Measurements from ENCODE around the gene ZBTB7C.
A peak's percentile ranks its signal among the peaks of the same experiment; 100 is the strongest.

ZBTB7C gene

DNA sequence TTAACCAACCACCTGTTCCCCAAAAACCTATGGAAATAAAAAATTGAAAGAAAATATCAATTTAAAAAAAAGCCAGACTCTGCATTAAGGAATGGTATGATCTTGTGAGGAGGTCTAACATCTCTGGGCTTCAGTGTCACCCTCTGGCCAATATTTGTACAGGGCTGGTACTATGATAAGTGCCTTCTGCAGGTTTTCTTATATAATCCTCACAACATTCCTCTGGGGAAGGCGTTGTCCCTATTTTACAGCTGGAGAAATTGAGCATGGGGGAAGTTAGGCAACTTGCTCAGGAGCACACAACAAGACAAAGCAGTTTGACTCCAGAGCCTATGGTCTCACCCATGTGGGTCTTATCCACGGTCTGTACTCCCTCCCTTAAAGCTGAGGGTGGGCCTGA, 86.0 kb downstream of the ZBTB7C start:
- no peak for DNase-seq (ENCODE audit: low spot score)

DNA sequence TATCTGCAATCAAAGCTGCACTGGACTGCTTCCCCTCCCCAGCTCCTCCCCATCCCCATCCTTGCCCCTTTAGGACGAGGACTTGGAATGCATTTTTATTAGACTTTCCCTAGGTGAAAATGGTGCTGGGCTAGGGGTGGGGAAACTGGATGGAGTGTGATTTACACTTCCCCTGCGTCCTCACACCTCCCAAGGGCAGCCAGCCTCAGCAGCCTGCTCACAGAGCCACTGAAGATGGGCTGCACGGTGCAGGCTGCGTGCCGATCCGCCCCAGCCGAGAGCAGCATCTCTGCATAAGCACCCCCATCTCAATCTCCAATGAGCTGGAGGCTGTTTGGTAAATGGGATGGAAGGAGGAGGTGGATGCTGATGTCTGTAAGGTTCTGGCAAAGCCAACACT, 87.6 kb downstream of the ZBTB7C start:
- no peak for DNase-seq (ENCODE audit: low spot score)

DNA sequence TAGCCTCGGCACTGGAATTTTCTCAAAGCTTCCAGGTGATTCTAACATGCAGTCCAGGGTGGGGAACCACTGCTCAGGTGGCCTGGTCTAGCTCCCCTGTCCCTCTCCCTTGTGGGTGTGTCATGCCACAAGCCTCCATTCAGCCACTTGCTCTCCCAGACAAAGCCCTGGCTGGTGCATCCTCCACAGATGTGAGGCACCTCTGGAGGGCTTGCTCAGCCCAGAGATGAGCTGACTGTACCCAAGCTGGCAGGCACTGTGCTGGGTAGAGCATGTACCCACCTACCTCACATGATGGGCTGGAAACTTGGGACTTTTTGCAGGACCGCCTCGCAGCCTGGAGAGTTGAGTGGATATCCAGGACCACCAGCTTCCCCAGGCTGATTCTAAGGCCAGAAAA, 88.1 kb downstream of the ZBTB7C start:
- no peak for DNase-seq (ENCODE audit: low spot score)

DNA sequence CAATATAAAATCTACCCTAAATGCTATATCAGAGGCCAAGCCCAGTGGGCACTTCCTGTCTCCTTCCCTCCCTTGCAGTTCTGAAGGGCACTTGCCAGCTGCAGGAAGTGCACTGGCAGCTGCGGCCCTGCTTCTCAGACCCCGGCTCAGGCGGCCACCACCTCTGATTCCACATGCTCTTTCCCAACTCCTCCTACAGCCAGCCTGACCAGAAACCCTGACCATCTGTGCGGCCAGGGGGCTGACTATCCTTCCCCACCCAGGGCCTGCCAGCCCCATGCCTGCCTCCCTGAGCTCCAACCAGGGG, 88.6 kb downstream of the ZBTB7C start:
- DNase-seq (ENCODE audit: low spot score) = no peak

GRCh38 chr18:48319801-48320638, 89.2 kb downstream of the ZBTB7C start:
- peak; percentile 21 for DNase-seq (ENCODE audit: low spot score)

- no peak for DNase-seq (ENCODE audit: low spot score)
Measured at GRCh38 chr18:48318436-48318835, 90.7 kb downstream of the ZBTB7C start.

GRCh38 chr18:48317781-48318381, 91.3 kb downstream of the ZBTB7C start:
- DNase-seq (ENCODE audit: low spot score) = no peak

GRCh38 chr18:48316177-48316576, 93.0 kb downstream of the ZBTB7C start:
- DNase-seq (ENCODE audit: low spot score) = no peak

DNA sequence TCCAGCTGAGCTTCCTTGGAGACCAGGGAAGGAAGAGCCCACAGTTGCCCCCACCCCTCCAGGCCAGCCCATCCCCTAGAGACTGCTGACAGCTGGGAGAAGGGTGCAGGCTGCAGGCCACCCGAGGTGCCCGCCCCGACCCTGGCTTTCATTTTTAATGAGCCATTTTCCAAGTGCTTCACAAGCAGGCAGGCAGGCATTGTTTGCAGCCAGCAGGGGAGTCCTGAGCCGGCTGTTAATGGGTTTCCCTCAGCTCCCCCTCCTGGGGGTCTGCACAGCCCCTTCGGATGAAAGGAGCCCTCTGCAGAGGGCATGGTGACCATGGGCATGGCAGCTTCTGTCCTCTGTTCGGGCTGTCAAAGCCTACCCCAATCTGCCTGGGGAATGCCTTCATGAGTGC, 94.5 kb downstream of the ZBTB7C start:
- DNase-seq (ENCODE audit: low spot score) = no peak

DNA sequence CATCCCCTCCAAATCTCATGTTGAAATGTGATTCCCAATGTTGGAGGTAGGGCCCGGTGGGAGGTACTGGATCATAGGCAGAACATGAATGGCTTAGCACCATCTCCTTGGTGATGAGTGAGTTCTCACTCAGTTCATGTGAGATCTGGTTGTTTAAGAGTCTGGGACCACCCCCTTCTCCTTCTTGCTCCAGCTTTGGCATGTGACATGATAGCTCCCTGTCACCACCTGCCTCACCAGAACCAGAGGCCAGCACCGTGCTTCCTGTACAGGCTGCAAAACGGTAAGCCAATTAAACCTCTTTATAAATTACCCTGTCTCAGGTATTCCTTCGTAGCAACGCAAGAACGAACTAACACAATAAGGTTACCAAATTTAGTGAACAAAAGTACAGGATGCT, 95.4 kb downstream of the ZBTB7C start:
- DNase-seq (ENCODE audit: low spot score) = no peak

DNA sequence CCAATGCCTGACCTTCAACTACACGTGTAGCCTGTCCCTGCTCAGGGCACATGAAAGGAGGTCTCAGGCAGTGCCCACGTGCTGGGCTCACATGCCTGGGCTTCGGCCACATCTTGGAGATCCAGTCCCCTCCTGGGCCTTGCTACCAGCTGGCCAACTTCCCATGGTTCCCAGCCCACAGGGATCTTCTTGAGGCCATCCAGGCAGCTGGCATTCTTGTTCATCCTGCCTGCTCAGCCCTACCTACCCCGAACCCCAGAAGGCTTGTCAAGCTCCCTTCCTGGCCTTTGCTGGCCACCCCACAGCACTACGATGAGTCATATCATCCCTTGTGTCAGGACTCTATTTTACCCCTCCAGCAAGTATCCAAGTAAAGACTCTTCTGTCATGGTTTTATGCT, 97.1 kb downstream of the ZBTB7C start:
- no peak for DNase-seq (ENCODE audit: low spot score)

DNA sequence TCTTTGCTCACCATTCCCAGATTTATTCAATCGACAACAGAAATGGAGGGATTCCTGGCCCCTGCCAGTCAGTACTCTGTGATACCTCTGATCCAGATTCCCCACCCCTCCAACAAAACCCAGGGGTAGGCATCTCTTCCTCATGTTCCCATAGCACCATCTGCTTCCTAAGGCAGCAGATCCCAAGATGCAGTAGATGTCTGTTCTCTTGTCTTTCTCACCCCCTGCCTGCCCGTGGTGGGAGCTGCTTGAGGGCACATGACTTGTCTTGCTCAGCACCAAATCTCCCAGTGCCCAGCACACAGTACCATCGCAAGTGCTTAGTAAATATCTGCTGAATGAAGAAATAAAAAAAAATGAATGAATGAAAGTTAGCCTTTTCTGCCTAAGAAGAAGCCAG, 98.2 kb downstream of the ZBTB7C start:
- DNase-seq (ENCODE audit: low spot score) = no peak

GRCh38 chr18:48310353-48310752, 98.8 kb downstream of the ZBTB7C start:
- no peak for DNase-seq (ENCODE audit: low spot score)

GRCh38 chr18:48308755-48309575, 100.2 kb downstream of the ZBTB7C start:
- DNase-seq (ENCODE audit: low spot score) = no peak

DNA sequence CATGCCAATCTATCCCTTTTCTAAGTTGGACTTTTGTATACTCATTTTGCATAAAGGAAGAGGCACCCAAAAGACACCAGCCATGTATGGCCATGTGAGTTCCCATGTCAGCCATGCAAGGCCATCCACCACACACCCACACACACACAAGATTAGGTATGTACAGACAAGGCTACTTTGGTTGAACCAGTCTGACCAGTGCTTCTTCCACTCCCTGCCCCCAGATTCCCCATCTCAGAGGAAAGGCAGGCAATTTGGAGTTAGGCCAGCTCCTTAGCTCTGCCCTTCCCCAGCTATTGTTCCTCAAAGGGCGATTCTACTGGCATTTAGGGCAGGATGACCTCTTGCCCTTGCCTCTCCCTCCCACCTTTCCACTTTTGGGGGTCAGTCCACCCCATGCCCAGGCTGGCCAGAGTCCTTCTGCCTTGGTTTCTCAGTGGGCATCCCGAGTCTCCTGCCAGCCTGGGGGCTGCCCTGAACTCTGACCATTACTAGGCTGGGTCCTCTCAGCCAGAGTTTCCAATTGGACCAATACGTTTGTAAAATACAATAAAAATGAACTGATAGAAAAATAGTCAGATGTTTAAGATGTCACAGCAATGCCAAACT, 101.1 kb downstream of the ZBTB7C start:
- no peak for DNase-seq (ENCODE audit: low spot score)

DNA sequence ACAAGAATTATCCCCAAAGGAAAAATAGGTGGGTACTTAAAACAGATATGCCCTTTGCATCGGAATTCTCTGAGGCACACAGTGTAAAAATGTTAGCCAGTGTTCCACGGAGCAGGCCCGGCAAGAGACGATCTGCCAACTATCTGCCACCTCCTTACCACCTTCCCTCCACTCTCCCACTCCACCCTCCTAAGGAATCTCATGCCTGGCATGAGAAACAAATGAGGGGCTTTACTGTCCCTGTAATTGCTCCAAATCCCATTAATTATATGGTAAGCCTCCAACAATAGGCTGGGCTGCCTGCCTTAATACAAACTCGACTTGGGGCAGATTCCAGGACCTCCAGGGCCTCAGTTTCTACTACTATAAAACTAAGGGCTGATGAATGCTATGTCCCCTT, 102.3 kb downstream of the ZBTB7C start:
- no peak for DNase-seq (ENCODE audit: low spot score)

GRCh38 chr18:48304906-48305693, 104.1 kb downstream of the ZBTB7C start:
- no peak for DNase-seq (ENCODE audit: low spot score)

DNA sequence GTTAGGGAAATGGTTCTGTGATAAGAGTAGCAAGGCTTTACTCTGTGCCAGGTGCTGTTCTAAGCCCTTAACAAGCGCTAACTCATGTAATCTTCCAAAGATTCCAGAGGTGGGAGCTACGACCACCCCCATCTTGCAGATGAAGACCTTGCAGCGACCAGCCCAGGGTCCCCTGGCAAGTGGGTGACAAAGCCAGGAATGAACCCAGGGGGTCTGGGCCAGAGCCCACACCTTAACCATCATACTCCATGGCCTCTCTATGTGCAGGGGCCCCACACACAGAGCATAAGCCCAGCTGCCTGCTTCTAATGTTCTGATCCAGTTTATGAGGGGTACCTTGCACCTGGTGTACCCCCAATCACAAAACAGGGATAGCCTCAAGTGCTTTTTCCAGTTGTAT, 105.3 kb downstream of the ZBTB7C start:
- no peak for DNase-seq (ENCODE audit: low spot score)

DNA sequence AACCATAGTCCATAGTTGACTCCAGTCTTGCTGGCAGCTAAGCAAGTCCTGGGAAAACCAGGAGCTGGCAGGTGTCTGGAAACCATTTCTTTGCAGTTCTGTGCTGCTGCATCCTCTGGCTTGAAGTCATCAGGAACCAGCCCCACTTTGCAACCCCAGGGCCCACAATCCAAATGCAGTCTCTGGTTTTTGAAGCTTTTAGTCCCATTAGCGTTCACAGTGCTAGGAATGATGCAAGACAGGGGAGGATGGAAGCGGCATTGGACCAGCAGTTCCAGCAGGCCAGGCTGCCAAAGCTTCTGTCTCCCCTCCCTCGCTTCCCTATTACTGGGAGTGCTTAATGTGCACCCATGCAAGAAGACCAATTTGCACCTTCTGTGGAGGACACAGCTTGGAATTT, 106.4 kb downstream of the ZBTB7C start:
- DNase-seq (ENCODE audit: low spot score) = no peak

DNA sequence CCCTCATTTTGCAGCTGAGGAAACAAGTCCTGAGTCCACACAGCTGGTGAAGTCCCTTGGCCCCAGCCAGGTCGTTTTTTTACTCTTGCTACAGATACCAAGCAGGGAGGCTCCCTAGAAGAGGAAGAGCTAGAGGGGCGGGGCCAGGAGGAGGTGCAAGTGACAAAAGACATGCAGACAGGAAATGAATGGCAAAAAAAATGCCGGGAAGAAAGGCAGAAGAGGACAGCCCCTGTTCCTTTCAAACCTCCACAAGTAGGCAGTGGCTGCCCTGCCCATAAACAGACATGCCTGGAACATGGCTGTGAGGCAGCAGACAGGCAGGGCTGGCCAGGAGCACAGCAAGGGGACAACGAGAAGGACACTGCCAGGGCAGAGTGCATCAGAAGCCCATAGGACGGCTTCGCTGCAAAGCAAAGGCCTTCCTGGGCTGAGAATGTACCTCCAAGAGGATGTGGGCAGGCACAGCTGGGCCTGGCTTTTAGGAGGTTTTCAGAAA, 108.7 kb downstream of the ZBTB7C start:
- DNase-seq (ENCODE audit: low spot score) = no peak

DNA sequence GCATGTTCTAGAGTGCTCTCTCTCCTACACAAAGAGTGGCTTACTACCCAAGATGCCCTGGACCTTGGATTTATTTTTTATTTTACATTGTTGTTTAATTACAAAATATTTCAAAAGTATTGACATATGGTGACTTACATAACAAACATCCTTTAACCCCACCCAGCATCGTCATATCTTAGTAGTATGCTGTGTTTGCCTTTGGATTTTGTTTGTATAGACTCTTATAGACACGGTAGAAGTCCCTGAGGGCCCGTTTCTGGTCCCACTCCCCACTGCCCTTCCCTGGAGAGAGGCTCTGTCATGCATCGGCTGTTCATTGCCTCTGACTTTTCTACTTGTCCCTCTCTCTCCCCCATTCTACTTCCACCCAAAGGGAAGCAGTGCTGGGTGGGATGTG, 112.0 kb downstream of the ZBTB7C start:
- no peak for DNase-seq (ENCODE audit: low spot score)

- DNase-seq (ENCODE audit: low spot score) = no peak
Measured at GRCh38 chr18:48296581-48296980, 112.6 kb downstream of the ZBTB7C start.
